Ovary (tissue), 9 donors: ENCODE data around the gene AMOTL1. TPM values are rescaled to one million over a fixed set of nuclear protein-coding genes. Genes with fewer than 3 reads are reported as not detected.

Source experiments
- DNase-seq, 5 donors: peaks; one replicate each; pipeline ENCODE4 v3.0.0-alpha.2; 2019 to 2020
- H3K27ac ChIP-seq, 2 donors: fragments of 200-600 bp; one replicate each; pipeline versions ENCODE4 v1.5.1 to v1.8.0; 2019 to 2022
- H3K27me3 ChIP-seq: fragments of 200-600 bp; one replicate; pipeline ENCODE4 v1.8.0; 2022
- H3K36me3 ChIP-seq: fragments of 200-600 bp; sonication (generic); one replicate; pipeline ENCODE4 v1.5.1; 2019
- H3K4me1 ChIP-seq: one replicate; pipeline ENCODE4 v1.8.1; 2013; ENCODE audit warnings: mild to moderate bottlenecking, moderate library complexity; ENCODE audit not compliant: insufficient read depth
- H3K4me3 ChIP-seq: fragments of 200-600 bp; sonication (generic); one replicate; pipeline ENCODE4 v1.5.1; 2017
- H3K9me3 ChIP-seq, 2 donors: fragments of 200-600 bp in 1 of 2; sonication (generic) in 1 of 2; one replicate each; pipeline versions ENCODE4 v1.5.1 to v1.8.1; 2013 to 2019; ENCODE audit warnings: mild to moderate bottlenecking in 1 of 2, moderate library complexity in 1 of 2
- EP300 ChIP-seq: sonication (generic); formaldehyde crosslinking; IDR thresholded peaks from one replicate; pipeline ENCODE4 v1.6.1; 2017; ENCODE audit warnings: antibody characterized with exemption
- POLR2A ChIP-seq: fragments of 450-650 bp; IDR thresholded peaks from one replicate; pipeline ENCODE4 v1.6.1; 2017; ENCODE audit warnings: antibody characterized with exemption, mild to moderate bottlenecking, moderate library complexity
- WGBS, 3 donors: extraction: QIAGEN DNeasy Blood & Tissue Kit in 1 of 3; methylation state at CpG; one replicate each; pipeline versions ENCODE4 v1.1.5 to v1.1.7; 2013 to 2017; 5-methylcytosine and 5-hydroxymethylcytosine counted together
- intact Hi-C, 4 donors: fragments of 100-400 bp; cut with DNase I; formaldehyde crosslinking; loops; one replicate each; pipeline versions ENCODE4 v1.11.0 to v1.15.1; 2022 to 2023
- polyA plus RNA-seq, 2 donors: library from polyadenylated mRNA; stranded (reverse); fragments of 200-250 nt in 1 of 2; fragments of 350-450 nt in 1 of 2; fragmentation: Illumina TruSeq in 1 of 2; extraction: RNeasy Lipid Tissue Mini Kit (QIAGEN cat#74804) in 1 of 2; gene quantifications; one replicate each; pipeline ENCODE4 v1.2.3, GENCODE V29; 2013 to 2014
- total RNA-seq, 7 donors: library from RNA; depleted of rRNA in 2 of 7; stranded (reverse); fragments of >200 nt in 2 of 7; fragmentation: NEBNext Ultra II Directional in 3 of 7; extraction: Animal tissue kit (Norgen Biotek cat#: 25700) in 3 of 7; gene quantifications; one replicate each; pipeline versions ENCODE4 v1.1.0 to v1.2.4, GENCODE V29; 2016 to 2023
- TF ChIP-seq, protein P1 (sequence below), 3 donors: fragments of 450-650 bp in 2 of 3; fragments of 200-600 bp in 1 of 3; IDR thresholded peaks; one replicate each; pipeline versions ENCODE4 v1.5.1 to v1.8.0; 2016 to 2022; ENCODE audit warnings: antibody characterized with exemption in 3 of 3, mild to moderate bottlenecking in 1 of 3
- donor health status: DM: no; HTN: no; CAD: no; lungs with moderate emphysema.
- donor health status: DM: no; HTN: no; CAD: no.
- donor health status: Bipolar disorder and iron deficiency.
- donor health status: DM: yes; HTN: yes; CAD: no.
- donor health status: DM: no; HTN: no; CAD: no.
- donor health status: DM: yes; HTN: yes; CAD: no.

Gene AMOTL1
- total and polyA plus RNA-seq, 9 donors = 5.4 to 24.8 (median 13.6) TPM

DNA sequence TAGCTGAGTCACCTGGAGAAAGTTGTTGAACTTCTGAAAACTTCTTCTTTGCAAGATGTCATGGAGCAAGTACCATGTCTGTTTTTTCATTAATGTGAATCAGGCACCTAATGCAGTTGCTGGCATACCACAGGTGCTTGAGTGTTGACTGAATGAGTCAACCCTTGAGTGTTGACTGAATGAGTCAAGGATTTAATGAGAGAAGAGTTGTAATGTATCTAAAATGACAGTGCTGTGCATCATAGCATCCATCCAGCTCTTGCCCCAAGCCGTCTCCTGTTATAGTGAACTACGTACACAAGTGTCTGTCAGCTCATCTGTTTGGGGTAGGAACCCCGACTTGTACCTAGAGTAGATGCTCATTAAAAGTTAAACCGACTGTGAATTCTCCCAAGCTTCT, 112.1 kb downstream of the AMOTL1 start:
- Histone ChIP-seq H3K4me1 (peaks cover 5% of the 10 kb centered on the region), H3K36me3 (no peaks in the 10 kb centered on the region), H3K27ac (no peak overlapping the region), H3K27me3 (no peaks in the 10 kb centered on the region), H3K4me3 (no peak overlapping the region), H3K9me3 (no peaks in the 10 kb centered on the region)
- intact Hi-C loops = no loop called here
- DNase-seq = no peak
- TF ChIP-seq POLR2A (no peak), EP300 (no peak)
- TF ChIP-seq, protein P1, sequence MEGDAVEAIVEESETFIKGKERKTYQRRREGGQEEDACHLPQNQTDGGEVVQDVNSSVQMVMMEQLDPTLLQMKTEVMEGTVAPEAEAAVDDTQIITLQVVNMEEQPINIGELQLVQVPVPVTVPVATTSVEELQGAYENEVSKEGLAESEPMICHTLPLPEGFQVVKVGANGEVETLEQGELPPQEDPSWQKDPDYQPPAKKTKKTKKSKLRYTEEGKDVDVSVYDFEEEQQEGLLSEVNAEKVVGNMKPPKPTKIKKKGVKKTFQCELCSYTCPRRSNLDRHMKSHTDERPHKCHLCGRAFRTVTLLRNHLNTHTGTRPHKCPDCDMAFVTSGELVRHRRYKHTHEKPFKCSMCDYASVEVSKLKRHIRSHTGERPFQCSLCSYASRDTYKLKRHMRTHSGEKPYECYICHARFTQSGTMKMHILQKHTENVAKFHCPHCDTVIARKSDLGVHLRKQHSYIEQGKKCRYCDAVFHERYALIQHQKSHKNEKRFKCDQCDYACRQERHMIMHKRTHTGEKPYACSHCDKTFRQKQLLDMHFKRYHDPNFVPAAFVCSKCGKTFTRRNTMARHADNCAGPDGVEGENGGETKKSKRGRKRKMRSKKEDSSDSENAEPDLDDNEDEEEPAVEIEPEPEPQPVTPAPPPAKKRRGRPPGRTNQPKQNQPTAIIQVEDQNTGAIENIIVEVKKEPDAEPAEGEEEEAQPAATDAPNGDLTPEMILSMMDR (IDR thresholded peaks at IDR 0.05) = no peak
- WGBS, 3 donors = 95 to 100% (median 99%) methylated on average over 4 of the region's 4 CpGs

DNA sequence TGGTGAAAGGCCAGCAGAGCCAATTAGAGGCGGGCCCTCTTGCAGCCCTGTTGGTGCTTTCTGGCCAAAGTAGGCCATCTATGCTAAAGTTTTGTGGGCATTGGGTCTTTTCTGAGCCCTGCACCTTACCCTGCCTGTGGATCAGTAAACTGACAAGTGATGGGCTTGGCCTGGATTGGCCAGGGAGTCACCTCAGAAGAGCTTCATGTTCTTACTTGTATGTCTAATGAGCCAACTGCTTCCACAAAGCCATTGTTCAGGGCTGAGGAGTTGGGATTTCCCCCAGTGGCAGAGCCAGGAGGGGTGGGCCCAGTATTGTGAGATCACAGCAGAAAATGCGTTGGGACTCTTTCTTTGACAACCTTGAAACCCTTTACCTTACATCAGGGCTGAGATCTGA, 114.8 kb downstream of the AMOTL1 start:
- intact Hi-C loops = no loop called here
- no peaks in the 10 kb centered on the region for H3K9me3 ChIP-seq
- H3K4me3 ChIP-seq = no peak overlapping the region
- DNase-seq = no peak
- H3K27me3 ChIP-seq = no peaks in the 10 kb centered on the region
- H3K27ac ChIP-seq = no peak overlapping the region
- 86 to 100% (median 87%) methylated on average over 2 of the region's 2 CpGs for WGBS, 3 donors
- H3K36me3 ChIP-seq = no peaks in the 10 kb centered on the region
- H3K4me1 ChIP-seq = no peaks in the 10 kb centered on the region
- TF ChIP-seq EP300 = no peak
- TF ChIP-seq POLR2A = no peak
- TF ChIP-seq, protein P1 (IDR thresholded peaks at IDR 0.05) = no peak

DNA sequence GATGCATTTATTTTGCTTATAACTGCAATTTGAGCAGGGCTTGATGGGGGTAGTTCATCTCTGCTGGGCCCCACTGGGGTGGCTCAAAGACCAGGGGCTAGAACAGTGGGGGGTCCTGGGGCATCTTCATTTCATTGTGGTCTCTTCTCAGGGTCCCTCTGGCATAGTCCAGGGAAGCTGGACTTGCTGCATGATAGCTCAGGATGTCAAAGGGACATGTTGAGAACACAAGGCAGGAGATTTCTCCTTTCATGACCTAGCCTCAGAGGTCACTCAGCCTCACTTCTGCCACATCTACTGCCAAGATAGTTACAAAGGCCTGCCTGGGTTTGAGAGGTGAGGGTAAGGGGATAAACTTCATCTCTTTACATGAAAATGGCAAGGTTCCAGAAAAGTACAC, 115.7 kb downstream of the AMOTL1 start:
- H3K9me3 ChIP-seq = no peaks in the 10 kb centered on the region
- no peak overlapping the region for H3K27ac ChIP-seq
- TF ChIP-seq EP300 (no peak), POLR2A (no peak)
- TF ChIP-seq, protein P1 (IDR thresholded peaks at IDR 0.05) = no peak
- no peaks in the 10 kb centered on the region for H3K4me1 ChIP-seq
- H3K4me3 ChIP-seq = no peak overlapping the region
- DNase-seq = no peak
- H3K36me3 ChIP-seq = no peaks in the 10 kb centered on the region
- H3K27me3 ChIP-seq = no peaks in the 10 kb centered on the region
- intact Hi-C loops = no loop called here

DNA sequence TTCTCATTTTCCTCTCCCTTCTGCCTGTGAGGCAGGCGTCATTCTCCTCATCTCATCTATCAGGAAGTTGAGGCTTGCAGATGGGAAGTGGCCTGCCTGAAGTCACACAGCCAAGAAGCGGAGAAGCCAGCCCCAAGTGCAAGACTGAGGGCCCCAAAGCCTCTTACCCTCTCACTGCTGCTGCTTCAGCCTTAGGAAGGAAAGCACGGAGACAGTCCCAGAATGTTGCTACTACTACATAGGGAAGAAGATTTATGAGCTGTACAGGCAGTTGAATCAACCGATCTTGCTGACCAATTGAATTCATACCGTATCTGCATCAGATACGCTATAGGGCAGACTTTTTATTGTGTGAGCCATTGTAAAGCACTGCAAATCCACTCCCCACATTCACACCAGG, 116.2 kb downstream of the AMOTL1 start:
- TF ChIP-seq EP300 (no peak), POLR2A (no peak)
- TF ChIP-seq, protein P1 (IDR thresholded peaks at IDR 0.05) = no peak
- intact Hi-C loops = no loop called here
- no peak for DNase-seq

DNA sequence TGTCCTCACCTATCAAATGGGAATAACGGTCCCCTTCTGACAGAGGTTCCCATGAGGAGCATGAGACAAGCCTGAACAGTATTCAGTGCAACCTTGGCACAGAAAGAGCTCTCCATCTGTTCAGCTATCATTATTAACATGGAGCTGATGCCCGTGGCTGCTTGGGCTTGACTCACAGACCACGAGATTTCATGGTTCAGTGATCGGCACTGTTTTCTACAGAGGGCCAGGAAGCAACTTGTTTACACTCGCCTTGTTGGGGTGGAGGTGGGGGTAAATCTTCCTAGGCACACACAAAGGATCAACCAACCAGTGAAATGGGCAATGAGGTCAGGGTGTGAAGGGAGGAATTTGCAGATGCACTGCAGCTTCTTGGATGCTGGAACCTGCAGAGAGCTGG, 117.0 kb downstream of the AMOTL1 start:
- WGBS, 3 donors = 67% methylated on average over 5 of the region's 5 CpGs
- Histone ChIP-seq H3K27me3 (no peaks in the 10 kb centered on the region), H3K4me1 (no peaks in the 10 kb centered on the region), H3K4me3 (no peak overlapping the region), H3K9me3 (no peaks in the 10 kb centered on the region), H3K36me3 (no peaks in the 10 kb centered on the region), H3K27ac (no peak overlapping the region)
- TF ChIP-seq EP300 (no peak), POLR2A (no peak)
- TF ChIP-seq, protein P1 (IDR thresholded peaks at IDR 0.05) = no peak
- intact Hi-C loops = loop anchor here in 1 of 4 donors (5.0 kb wide), 1 partner anchor 93 kb away; no protein-coding TSS in a partner anchor
- no peak for DNase-seq

More for the DNA sequence above, 116.2 kb downstream of the AMOTL1 start:
- WGBS, 3 donors = 73 to 81% (median 79%) methylated on average over 6 of the region's 6 CpGs
- H3K9me3 ChIP-seq = no peaks in the 10 kb centered on the region
- no peak overlapping the region for H3K4me3 ChIP-seq
- no peaks in the 10 kb centered on the region for H3K4me1 ChIP-seq
- no peaks in the 10 kb centered on the region for H3K36me3 ChIP-seq
- no peaks in the 10 kb centered on the region for H3K27me3 ChIP-seq
- H3K27ac ChIP-seq = no peak overlapping the region
